ENCODE data around the gene ALDH7A1.

The ALDH7A1 gene

DNA sequence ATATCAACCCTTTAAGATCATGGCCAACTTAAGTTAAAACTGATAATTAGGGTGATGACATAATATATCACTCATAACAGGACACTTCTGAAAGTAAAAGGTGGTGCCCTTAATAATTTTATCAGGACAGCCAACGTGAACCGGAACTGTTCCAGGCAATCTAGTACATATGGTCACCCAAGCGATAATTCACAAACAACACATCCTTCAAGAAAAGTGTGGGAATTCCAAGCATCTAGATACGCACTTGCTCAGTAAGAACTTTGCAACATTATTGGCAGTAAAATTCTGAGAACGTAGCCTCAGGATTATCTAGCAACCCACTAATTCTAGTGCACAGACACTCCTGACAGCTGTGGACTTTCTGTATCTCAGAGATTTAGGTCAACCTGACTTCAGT is 85.7 kb downstream of the ALDH7A1 start:
- no peak for DNase-seq (ENCODE audit: low read depth in 2 of 2)

GRCh38 chr5:126508962-126509279 is 86.1 kb downstream of the ALDH7A1 start:
- no peak for DNase-seq (ENCODE audit: low read depth in 2 of 2)

DNA sequence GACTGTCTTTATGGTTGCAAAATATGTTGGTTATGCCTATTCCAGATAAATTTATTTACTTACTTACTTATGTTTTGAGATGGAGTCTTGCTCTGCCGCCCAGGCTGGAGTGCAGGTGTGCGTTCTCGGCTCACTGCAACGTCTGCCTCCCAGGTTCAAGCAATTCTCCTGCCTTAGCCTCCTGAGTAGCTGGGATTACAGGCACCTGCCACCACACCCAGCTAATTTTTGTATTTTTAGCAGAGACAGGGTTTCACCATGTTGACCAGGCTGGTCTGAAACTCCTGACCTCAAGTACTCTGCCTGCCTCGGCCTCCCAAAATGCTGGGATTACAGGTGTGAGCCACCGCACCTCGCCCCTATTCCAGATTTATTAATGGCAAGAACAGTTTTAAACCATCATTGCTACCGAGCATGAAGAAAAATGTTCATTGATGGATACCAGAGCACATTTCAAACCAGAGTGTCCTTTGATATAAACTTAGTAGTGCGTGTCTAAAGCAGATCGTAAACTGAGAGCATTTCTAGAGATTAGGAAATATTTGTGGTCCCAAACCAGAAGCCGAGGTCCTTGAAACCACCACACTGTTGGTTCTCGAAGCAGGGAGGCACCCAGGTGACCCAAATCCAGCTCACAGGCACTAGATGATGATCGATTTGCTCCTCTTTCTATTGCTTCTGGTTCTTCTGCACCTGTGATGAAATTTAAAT is 86.6 kb downstream of the ALDH7A1 start:
- DNase-seq (ENCODE audit: low read depth in 2 of 2) = no peak

DNA sequence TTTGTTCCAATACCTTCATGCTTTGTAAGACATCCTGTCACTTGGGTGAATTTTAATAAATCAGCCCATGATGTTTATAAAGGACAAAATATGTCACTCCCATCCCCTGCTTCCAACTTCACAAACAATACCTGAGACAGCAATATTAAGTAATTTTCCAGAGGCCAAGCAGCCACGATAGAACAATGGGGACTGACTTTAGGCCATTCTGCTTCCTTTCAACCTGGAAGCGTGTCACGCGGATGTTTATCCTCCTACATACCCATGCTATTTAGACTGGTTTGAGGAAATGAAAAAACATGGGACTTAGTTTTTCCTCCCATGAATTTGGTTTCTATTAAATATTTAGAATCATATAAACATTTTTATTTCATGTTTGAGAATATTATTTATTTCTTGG is 88.9 kb downstream of the ALDH7A1 start:
- DNase-seq (ENCODE audit: low read depth in 2 of 2) = no peak

- DNase-seq (ENCODE audit: low read depth in 2 of 2) = no peak
Observed at GRCh38 chr5:126503602-126504104, 91.4 kb downstream of the ALDH7A1 start.

DNA sequence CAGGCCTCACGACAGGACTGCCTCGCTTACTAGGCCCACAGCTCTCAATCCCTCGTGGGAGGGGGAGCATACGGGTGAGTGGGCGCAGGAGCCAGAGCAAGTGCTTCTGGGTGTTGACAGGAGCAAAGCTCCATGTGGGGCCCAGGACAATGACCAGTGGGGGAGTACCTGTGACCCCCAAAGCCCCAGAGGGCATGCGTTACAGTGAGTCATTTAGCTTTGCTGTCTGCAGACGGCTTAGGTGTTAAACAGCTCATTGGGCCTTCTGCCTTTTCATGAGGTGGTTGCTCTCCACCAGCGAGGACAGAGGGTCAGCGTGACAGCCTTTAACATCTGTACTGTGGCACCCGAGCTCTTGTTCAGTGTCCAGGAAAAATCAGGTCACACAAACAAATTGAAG is 93.6 kb downstream of the ALDH7A1 start:
- no peak for DNase-seq (ENCODE audit: low read depth in 2 of 2)

GRCh38 chr5:126499853-126500342 is 95.1 kb downstream of the ALDH7A1 start:
- no peak for DNase-seq (ENCODE audit: low read depth in 2 of 2)

- no peak for DNase-seq (ENCODE audit: low read depth in 2 of 2)
Observed at GRCh38 chr5:126499278-126499677, 95.7 kb downstream of the ALDH7A1 start.

DNA sequence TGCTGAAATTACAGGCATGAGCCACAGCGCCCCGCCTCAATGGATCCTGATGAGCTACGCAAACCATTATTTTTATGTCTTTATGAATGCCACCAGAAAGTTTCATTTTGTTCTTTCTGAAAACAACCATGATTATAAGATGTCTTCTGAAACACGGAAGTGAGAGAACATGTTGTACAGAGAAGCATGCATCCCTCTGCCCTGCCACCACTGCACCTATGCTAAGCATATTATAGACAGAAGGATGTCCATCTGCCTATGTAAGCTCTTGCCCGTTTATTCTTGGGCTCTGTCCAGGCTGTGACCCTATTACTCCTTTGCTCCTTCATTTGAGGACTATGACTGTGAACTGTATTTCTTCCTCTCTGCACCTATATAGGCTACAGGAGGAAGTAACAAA is 97.5 kb downstream of the ALDH7A1 start:
- DNase-seq (ENCODE audit: low read depth in 2 of 2) = no peak

- no peak for DNase-seq (ENCODE audit: low read depth in 2 of 2)
Observed at GRCh38 chr5:126494393-126494792, 100.6 kb downstream of the ALDH7A1 start.

DNA sequence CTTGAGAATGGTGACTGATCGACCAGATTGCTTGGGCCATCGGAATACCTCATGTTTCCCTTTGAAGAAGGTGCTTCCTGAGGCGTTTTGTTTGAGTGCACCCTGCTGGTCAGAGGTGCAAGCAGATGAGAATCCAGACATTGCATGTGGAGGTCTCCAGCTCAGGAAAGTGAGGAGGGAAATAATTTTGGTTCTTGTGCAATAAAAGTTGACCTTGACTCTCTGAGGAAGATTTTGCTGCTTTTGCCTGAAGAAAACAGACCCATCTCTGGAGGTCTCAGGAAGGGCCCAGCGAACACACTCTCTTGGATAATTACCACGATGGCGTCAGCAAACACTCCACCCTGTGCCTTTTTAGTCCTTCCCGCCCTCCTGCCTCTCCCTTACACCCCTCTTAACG is 102.1 kb downstream of the ALDH7A1 start:
- no peak for DNase-seq (ENCODE audit: low read depth in 2 of 2)

GRCh38 chr5:126490167-126490940 is 104.7 kb downstream of the ALDH7A1 start:
- DNase-seq (ENCODE audit: low read depth in 2 of 2) = no peak

GRCh38 chr5:126488443-126489065 is 106.5 kb downstream of the ALDH7A1 start:
- DNase-seq (ENCODE audit: low read depth in 2 of 2) = no peak

DNA sequence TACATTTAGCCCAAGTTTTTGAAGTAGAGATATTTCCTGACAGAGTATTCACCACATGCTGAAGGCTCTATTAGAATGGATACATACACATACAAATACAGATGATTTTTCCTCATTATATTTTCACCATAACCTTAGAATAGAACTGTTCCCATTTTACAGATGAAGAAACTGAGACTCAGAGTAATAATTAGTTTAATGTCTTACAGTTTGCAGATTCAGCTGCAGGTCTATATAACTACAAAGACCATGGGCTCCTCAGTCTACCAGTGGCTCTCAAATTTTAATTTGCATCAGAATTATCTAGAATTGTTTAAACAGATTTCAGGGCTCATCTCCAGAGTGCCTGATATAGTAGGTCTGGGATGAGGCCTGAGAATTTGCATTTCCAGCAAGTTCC is 107.4 kb downstream of the ALDH7A1 start:
- DNase-seq (ENCODE audit: low read depth in 2 of 2) = no peak

DNA sequence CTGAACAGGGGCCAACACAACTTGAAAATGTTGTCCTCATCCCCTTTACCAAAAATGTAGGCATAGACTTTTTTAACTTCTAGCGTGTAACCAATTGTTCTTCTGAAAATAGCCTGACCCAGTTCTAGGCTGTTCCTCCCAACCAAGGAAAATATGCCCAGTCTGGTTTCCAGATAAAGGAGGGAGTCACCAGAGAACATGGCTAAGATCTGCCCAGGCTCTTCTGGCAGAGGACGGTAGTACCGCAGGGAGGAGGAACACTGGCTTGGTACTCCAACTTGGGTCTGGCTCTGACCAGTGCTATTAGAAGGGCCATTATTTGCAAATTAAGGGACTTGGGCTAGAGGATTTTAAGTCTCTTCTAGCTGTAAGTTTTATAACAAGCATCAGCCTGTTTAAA is 108.7 kb downstream of the ALDH7A1 start:
- DNase-seq (ENCODE audit: low read depth in 2 of 2) = no peak

- DNase-seq (ENCODE audit: low read depth in 2 of 2) = no peak
Observed at GRCh38 chr5:126484253-126484652, 110.8 kb downstream of the ALDH7A1 start.

- no peak for DNase-seq (ENCODE audit: low read depth in 2 of 2)
Observed at GRCh38 chr5:126483156-126483555, 111.9 kb downstream of the ALDH7A1 start.

GRCh38 chr5:126482591-126482990 is 112.4 kb downstream of the ALDH7A1 start:
- no peak for DNase-seq (ENCODE audit: low read depth in 2 of 2)

DNA sequence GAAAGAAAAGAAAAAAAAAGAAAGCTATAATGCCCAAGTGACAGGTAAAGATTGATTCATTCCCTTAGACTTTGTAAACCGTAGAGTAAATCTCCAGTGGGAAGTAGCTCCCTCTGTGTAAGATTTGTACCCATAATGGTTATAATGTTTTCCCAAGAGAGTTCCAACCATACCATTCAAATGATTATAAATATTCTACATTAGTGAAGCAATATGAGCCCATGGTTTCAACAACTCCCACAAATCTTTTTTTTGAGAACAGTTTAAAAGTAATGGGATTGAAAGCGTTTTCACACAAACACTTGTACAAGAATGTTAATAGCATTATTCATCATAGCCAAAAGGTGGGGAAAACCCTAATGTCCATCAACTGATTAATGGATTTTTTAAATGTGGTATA is 113.8 kb downstream of the ALDH7A1 start:
- DNase-seq (ENCODE audit: low read depth in 2 of 2) = no peak
